GM11168 (cell line): ENCODE results near the gene GPRIN2.
"Not testable (repeated sequence)": the region's sequence is repeated elsewhere in the genome, so short reads cannot be mapped to it uniquely, and the experiment has no call there.

ENCODE experiments used
- in situ Hi-C: fragments of 300-500 bp; cut with MboI; formaldehyde crosslinking; loops from one replicate; pipeline ENCODE4 v1.12.0; 2022; ENCODE audit warnings: low sequenced_read_pairs; ENCODE audit not compliant: unreplicated experiment

The GPRIN2 gene

DNA sequence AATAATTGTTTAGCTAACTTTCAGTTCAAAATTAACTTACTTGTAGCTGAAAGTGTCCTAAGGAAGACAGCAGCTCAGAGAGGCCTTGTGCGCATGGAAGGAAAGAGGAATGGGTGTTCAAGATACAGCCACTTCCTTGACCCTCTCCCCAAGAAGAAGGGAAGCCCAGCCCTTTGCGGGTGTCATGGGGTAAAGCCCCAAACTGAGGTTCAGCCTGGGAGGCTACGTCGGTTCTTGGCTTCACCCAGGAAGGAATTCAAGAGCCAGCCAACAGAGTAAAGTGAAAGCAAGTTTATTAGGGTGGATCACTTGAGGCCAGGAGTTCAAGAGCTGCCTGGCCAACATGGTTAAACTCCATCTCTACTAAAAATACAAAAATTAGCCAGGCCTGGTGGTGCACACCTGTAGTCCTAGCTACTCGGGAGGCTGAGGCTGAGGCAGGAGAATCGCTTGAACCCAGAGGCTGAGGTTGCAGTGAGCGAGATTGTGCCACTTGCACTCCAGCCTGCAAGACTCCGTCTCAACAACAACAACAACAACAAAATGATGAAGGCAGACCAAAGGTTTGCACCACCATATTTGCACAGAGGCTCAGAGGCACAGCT, 15.9 kb downstream of the GPRIN2 start:
- in situ Hi-C loops, result no loop called here

DNA sequence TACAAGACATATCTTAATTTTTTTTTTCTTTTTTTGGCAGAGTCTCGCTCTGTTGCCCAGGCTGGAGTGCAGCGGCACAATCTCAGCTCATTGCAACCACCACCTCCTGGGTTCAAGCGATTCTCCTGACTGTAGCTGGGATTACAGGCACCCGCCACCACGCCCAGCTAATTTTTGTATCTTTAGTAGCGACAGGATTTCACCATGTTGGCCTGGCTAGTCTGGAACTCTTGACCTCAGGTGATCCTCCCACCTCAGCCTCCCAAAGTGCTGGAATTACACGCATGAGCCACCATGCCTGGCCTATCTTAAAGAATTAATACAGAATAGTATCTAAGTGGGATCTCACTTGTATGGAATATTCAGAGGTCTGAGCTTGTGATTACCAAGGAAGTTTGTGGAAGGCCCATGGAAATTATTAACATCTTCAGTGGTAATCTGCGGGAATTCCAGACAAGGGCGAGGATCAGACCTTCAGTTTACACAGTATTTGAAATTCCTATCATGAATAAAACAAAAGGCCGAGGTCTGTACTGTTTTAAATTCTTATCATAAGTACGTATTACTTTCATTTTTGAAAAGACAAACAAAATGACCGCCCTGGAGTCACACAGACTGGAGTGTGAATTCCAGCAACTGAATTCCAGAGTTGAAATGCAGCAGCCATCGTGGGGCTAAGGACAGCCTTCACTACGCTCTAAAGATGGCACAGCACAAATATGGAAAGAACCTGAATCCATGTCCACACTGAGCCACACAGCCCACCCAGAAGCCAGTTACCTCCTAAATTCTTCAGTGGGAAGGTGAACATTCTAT, 16.7 kb downstream of the GPRIN2 start:
- in situ Hi-C loops, result no loop called here

DNA sequence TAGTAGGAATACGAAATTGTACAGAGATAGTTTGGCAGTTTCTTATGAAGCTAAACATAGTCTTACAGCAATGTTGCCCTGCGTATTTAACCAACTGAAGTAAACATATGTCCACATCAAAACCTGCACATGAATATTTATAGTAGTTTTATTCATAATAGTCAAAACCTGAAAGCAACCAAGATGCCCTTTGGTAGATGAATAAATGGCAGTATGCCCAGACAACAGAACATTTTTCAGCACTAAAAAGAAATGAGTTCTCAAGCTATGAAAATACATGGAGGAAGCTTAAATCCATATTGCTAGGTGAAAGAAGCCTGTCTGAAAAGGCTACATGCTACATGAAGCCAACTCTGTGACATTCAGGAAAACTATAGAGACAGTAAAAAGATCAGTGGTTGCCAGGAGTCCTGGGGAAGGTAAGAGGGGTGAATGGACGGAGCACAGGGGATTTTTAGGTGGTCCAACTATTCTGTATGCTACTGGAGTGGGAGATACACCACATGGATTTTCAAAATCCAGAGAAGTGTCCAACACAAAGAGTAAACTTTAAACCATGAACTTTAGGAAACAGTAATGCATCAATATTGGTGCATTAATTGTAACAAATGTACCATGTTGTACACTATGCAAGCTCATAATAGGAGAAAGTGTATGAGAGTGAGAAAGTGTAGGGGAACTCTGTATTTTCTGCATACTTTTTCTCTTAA, 17.6 kb downstream of the GPRIN2 start:
- in situ Hi-C loops, result no loop called here

DNA sequence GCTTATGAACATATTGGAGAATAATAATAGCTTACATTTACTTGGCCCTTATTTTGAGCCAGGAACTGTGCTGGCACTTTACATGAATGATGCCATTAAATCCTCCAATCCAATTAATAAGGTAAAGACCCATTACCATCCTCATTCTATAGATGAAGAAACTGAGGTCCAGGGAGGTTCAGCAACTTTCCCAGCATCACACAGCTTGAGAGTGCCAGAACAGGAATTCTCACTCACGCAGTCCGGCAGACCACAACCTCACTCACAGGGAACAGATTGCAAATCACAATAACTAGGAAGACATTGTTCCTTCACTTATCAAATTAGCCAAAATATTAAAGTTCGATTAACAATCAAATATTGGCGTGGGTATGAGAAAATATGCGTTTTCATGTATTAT, 18.3 kb downstream of the GPRIN2 start:
- in situ Hi-C loops, result no loop called here

DNA sequence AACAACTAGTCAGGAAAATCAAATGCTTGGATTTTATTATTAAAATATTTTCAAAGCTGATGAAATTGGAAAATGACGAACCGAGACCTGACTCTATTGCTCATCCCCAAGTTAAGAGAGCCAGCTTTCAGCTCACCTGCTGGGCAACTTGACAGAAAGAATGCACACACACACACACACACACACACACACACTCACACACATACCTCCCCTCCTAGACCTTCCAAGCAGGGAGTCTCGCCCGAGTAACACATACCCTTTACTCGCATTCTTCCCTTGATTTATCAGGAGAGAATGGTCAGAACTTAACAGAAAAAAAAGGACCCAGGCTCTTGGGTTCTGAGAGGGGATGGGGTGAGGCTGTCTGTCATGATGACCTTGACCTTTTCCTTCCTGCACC, 19.1 kb downstream of the GPRIN2 start:
- in situ Hi-C loops, result no loop called here

DNA sequence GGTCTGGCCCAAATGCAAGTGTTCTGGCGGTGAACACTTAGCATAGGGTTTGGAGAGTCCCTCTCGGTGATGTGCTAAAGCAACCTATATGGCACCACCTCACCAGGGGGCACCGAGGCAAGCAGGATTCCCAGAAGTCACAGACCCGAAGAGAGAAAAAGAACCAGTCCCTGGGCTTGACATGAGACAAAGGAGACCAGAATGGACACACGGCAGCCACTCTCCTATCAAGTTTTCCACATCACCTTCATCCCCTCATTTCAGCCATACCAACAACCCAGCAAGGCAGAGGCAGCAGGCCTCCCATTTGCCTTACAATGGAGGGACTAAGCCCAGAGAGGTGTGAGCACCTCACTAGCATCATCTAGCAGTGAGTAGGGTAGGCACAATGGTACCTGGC, 19.7 kb downstream of the GPRIN2 start:
- in situ Hi-C loops, result no loop called here

DNA sequence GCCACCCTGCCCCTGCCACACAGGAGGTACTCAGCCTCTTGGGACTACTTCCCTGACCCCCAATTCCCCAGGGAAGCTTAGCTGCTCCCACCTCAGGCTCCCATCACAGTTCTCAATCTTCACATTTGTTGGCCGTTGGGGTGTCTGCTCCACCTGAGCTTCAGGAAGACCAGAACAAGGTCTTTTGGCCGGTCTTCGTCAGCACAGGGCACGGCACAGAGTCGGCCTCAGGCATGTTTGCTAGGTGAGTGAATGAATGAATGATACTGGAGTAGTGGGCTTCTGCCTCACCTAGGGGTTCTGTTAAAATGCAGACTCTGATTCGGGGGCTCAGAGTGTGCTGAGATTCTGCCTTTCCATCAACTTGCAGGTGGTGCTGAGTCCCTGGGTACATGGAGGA, 20.3 kb downstream of the GPRIN2 start:
- in situ Hi-C loops, result no loop called here

DNA sequence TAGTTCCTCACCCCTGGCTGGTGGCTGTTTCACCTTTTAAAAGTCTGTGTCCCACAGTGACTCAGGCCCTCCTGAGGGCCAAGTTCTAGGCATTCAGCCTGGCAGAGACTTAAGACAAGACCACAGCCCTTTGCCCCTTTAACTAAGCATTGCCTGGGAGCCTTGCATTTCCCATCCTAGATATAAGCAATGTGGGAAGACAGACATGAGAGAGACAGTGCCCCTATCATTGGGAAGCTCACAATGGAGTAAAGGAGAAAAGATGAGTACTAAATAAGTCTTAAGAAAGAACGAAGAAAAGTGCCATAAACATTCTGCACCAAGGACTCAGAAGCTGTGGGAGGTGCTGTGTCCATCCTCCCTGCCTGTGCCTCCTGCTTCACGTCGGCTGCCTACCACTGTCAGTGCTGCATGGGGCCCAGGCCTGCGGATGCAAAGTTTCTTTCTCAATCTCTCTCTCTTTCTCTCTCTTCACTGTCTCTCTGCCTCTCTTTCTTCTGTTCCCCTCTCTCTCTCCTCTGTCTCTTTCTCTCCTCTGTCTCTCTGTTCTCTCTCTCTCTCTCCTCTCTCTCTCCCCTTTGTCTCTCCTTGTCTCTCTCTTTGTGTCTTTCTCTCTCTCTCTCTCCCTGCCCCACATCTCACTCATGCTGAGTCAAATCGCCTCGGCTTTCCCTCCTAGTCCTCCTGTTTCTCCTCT, 21.5 kb downstream of the GPRIN2 start:
- in situ Hi-C loops, result no loop called here

DNA sequence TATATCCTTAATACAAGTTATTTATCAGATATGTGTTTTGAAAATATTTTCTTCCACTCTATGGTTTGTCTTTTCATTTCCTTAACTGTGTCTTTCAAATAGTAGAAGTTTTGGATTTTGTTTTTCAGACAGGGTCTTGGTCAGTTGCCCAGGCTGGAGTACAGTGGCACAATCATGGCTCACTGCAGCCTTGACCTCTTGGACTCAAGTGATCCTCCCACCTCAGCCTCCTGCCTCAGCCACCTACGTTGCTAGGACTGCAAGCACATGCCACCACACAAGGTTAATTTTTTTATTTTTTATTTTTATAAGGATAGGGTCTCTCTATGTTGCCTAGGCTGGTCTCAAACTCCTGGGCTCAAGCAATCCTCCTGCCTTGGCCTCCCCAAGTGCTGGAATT, 24.2 kb downstream of the GPRIN2 start:
- in situ Hi-C loops, result not testable (repeated sequence)

DNA sequence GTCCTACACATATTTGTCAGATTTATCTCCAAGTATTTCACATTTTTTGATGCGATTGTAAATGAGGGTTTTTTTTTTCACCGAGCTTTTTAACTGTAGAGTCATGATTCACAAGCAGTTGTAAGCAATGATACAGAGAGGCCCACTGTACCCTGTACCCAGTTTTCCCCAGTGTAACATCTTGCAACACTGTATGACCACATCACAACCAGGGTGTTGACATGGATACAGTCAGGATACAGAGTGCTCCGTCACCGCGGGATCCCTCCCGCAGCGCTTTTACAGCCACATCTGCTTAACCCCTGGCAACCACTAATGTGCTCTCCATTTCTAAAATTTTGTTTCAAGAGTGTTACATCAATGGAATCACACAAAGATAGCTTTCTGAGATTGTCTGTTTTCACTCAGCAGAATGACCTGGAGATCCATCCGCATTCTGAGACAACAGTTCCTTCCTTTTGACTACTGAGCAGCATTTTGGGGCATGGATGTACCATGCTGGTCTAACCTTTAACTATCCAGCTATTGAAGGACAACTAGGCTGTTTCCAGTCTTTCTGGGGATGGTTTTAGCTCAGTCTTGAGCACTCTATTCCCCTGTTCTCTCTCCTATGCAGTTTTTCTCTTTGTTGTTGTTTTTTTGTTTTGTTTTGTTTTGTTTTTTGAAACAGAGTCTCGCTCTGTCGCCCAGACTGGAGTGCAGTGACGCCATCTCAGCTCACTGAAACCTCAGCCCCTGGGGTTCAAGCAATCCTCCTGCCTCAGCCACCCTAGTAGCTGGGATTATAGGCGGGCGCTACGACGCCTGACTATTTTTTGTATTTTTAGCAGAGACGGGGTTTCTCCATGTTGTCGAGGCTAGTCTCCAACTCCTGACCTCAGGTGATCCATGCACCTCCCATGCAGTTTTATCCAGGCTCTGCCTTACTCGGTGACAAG, 25.9 kb downstream of the GPRIN2 start:
- in situ Hi-C loops, result no loop called here

DNA sequence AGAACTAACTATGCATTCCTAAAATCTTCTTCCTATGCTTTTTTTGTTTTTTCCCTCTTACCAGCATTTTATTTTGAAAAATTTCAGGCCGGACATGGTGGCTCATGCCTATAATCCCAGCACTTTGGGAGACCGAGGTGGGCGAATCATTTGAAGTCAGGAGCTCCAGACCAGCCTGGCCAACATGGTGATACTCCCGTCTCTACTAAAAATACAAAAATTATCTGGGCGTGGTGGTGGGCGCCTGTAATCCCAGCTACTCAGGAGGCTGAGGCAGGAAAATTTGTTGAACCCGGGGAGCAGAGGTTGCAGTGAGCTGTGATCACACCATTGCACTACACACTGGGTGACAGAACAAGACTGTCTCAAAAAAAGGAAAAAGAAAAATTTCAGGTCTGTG, 26.7 kb downstream of the GPRIN2 start:
- in situ Hi-C loops, result not testable (repeated sequence)

DNA sequence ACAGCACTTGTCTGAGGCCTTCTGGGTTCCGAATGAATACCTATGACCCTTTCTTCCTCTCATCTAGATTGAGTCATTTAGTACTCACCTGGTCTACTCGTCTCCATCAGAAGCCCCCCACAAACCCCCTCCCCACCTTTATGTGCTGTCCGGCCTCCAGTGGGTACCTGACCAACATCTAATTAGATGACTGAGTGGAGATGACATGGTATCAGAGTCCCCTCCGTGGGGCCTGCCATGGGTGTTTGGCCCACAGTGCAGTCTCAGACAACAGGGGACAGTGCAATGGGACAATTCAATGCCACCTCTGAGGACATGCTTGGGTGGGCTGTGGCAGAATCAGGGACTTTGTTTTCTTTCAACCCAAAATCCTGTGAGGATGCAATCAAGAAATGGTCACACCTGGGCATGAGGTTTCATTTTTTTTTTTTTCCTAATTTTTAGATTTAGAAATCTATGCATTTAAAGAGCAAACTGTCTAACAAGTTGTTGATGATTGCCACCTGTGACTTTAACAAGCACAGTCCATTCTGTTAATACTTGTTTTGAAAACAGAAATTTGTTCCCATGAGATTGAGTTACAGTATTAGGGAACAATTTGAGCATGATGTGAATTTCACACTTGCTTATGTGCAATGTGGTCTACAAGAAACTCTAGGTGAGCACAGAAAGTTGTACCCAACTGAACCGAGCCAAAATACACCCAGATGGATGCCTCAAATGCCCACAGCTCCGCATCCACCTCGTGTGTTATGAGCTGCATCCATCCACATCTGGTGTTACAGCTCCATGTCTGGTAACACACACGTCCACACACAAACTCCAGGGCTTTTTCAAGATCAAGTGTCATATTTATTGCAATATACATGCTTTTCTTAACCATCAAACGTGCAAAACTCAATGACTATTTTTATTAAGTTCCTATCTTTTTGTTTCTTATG, 27.5 kb downstream of the GPRIN2 start:
- in situ Hi-C loops, result no loop called here

DNA sequence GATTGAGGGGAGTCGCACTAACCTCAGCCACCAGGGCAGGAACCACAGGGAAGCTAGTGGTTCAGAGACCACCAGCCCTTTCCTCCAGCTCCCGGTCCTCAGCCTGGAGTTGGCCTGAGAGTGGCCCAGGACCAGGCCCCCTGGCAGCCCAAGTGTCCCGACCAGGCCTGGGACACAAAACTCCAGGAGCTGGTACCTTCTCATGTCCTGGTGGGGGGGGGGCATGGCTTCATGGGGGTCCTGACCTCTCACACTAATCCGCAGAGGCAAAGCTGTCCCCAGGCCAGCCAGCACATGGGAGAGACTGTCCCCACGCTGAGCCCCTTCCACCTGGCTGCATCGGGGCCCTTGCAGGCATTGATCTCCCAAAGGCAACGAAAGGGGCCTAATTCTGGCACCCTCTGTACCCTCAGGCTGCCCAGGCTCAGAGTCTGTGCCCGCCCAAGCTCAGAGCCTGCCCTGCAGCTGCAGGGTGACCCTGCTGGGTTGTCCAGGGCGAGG, 28.2 kb downstream of the GPRIN2 start:
- in situ Hi-C loops, result no loop called here

DNA sequence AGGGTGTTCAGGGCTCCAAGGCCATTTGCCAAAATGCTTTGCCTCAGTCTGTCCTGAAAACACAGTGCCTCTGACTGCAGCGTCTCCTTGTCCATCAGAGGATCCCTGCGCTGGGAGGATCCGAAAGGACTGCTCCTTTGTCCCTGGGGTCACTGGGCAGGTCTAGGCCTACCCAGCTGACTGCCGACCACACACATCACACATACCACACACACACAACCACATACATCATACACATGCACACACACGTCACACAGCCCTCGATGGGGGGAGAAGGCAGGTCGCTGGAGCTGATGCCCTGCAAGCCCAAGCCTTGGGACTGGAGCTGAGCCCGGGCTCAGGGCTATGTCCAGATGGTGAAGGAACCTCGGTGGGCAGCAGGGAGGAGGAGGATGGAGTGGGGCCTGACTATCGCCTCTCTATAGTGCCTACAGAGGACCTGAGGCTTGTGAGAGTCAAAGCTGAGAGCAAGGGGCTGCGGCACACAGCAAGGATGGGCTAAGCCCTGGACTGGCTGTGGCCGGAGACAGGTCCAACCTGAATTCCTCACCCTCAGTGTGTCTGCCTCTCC, 29.1 kb downstream of the GPRIN2 start:
- in situ Hi-C loops, result no loop called here

DNA sequence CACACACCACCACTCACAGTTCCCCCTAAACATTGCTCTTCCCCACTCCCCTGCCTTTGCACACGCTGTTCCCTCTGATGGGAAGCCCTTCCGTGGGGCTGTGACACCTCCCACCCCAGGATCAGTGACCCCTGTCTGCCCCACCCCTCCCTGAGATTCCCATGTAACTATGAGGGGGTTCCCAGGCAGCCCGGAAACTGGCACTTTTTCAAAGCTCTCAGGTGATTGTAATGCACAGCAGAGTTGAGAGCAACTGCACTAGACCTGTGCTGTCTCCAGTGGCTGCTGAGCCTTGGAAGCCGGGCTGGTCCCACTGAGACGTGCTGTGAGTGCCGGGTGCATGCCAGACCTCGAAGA, 29.8 kb downstream of the GPRIN2 start:
- in situ Hi-C loops, result no loop called here

DNA sequence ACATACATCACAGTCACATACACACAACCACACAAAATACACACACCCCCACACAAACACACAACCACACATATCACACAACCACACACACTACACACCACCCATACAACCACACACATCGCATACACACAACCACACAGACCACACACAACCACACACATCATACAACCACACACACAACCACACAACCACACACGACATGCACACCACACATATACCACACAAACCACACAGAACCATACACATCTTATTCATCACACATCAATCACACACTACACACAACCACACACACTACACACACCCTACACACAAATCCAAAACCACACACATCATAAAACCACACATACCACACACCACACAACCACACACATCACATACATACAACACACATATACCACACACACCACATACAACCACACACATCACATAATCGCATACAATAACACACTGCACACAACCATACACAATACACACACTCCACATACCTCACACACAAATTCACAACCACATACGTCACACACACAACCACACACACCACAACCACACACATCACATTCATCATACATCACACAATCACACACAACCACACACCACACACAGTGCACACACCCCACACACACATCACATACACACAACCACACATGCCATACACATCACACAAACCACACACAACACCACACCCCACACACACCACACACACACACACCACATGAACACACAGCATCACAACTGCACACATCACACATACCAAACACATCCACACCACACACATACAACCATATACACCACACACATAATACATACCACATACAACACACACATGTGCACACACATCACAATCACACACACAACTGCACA, 30.4 kb downstream of the GPRIN2 start:
- in situ Hi-C loops, result no loop called here

DNA sequence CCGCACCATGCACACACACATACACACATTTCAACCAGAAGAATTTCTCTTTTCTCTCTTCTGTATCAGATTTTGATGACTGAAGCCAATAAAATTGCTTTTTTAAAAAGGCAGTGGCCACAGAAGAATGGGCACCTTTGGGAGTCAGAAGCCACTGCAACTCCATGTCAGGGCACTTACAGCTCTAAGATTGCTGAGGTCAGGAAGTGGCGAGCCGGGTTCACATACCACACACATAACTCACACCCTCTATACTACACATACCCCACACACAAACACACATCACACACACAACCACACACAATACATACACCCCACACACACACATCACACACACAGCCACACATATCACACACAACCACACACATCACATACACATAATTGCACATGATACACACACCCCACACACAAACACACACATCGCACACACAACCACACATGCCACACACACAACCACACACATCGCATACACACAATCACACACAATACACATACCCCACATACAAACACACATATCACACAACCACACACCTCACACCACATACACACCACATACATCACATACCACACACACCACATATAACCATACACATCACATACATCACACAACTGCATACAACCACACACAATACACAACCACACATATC, 31.2 kb downstream of the GPRIN2 start:
- in situ Hi-C loops, result no loop called here
